Left lung (tissue), 14 donors: Measurements from ENCODE around the gene CHKB. TPM values are rescaled to one million over a fixed set of nuclear protein-coding genes. Genes with fewer than 3 reads are reported as not detected.

Experiments
- ATAC-seq: fragments of 200-7000 bp; cut with Tn5 transposase; one replicate; pipeline ENCODE4 v1.9.1; 2020; ENCODE audit warnings: moderate library complexity
- DNase-seq, 4 donors: peaks; one replicate each; pipeline ENCODE4 v3.0.0-alpha.2; 2013 to 2020
- H3K27ac ChIP-seq, 2 donors: fragments of 200-600 bp; sonication (generic) in 1 of 2; one replicate each; pipeline versions ENCODE4 v1.5.0 to v1.8.0; 2020 to 2021
- H3K27me3 ChIP-seq, 2 donors: fragments of 200-600 bp; sonication (generic) in 1 of 2; one replicate each; pipeline versions ENCODE4 v1.5.0 to v1.8.0; 2020 to 2021
- H3K36me3 ChIP-seq, 2 donors: fragments of 200-600 bp; sonication (generic) in 1 of 2; one replicate each; pipeline versions ENCODE4 v1.5.0 to v1.8.0; 2020 to 2021
- H3K4me1 ChIP-seq, 2 donors: fragments of 200-600 bp; one replicate each; pipeline ENCODE4 v1.8.0; 2021
- H3K4me3 ChIP-seq, 2 donors: fragments of 200-600 bp; sonication (generic) in 1 of 2; one replicate each; pipeline versions ENCODE4 v1.5.0 to v1.8.0; 2020 to 2021; ENCODE audit warnings: mild to moderate bottlenecking in 1 of 2
- H3K9me3 ChIP-seq, 2 donors: fragments of 200-600 bp; sonication (generic) in 1 of 2; one replicate each; pipeline versions ENCODE4 v1.5.0 to v1.8.0; 2020 to 2021
- CTCF ChIP-seq, 2 donors: fragments of 200-600 bp; sonication (generic) in 1 of 2; IDR thresholded peaks; one replicate each; pipeline versions ENCODE4 v1.5.0 to v1.8.0; 2021; ENCODE audit warnings: antibody characterized with exemption in 2 of 2
- intact Hi-C, 2 donors: fragments of 100-400 bp; cut with DNase I; formaldehyde crosslinking; loops; one replicate each; pipeline versions ENCODE4 v1.11.2 to v1.14.2; 2022
- long read RNA-seq, 12 donors: library from polyadenylated mRNA in 2 of 12; unstranded in 2 of 12; transcript quantifications; one replicate each; pipeline ENCODE4 v2.0.0 and lab custom pipeline, GENCODE V29; 2019 to 2026
- polyA plus RNA-seq, 6 donors: library from polyadenylated mRNA; unstranded; fragments of 120-200 nt; gene quantifications; one replicate each; pipeline ENCODE4 v1.2.1, GENCODE V29; 2013; ENCODE audit not compliant: insufficient read length in 6 of 6
- total RNA-seq, 2 donors: library from RNA; stranded (reverse); fragmentation: NEBNext Ultra II Directional; extraction: Animal tissue kit (Norgen Biotek cat#: 25700); gene quantifications; one replicate each; pipeline ENCODE4 v1.2.1, GENCODE V29; 2021
- donor health status: DM: no; HTN: yes; CAD: no.
- donor health status: DM: no; HTN: no; CAD: no.

The CHKB gene
- 10 to 100 TPM; 67.4 to 75.9 TPM for total RNA-seq
- 10 to 100 TPM; 72.0 to 94.0 (median 88.0) TPM for polyA plus RNA-seq
- long read RNA-seq, donor 1, transcript CHKB-201 (11 exons, 1,638 nt) = major isoform, 11 of 13 reads
- long read RNA-seq, donor 1, partial matches to known transcripts = 0 of 13 reads
- long read RNA-seq, donor 1, other reads (novel, unspliced or antisense) = 0 of 13 reads
- long read RNA-seq, donor 2, partial matches to known transcripts = 0 of 6 reads
- long read RNA-seq, donor 2, other reads (novel, unspliced or antisense) = 0 of 6 reads
- long read RNA-seq, donor 3, transcript CHKB-201 (11 exons, 1,638 nt) = major isoform, 7 of 11 reads
- long read RNA-seq, donor 3, partial matches to known transcripts = 0 of 11 reads
- long read RNA-seq, donor 3, other reads (novel, unspliced or antisense) = 0 of 11 reads
- long read RNA-seq, donor 4, transcript CHKB-201 (11 exons, 1,638 nt) = major isoform, 20 of 28 reads
- long read RNA-seq, donor 4, partial matches to known transcripts = 3 of 28 reads
- long read RNA-seq, donor 4, other reads (novel, unspliced or antisense) = 4 of 28 reads
- long read RNA-seq, donor 5, transcript CHKB-201 (11 exons, 1,638 nt) = major isoform, 8 of 11 reads
- long read RNA-seq, donor 5, partial matches to known transcripts = 0 of 11 reads
- long read RNA-seq, donor 5, other reads (novel, unspliced or antisense) = 0 of 11 reads
- long read RNA-seq, donor 6, transcript CHKB-201 (11 exons, 1,638 nt) = major isoform, 9 of 12 reads
- long read RNA-seq, donor 6, partial matches to known transcripts = 0 of 12 reads
- long read RNA-seq, donor 6, other reads (novel, unspliced or antisense) = 0 of 12 reads
- long read RNA-seq, donor 7, partial matches to known transcripts = 0 of 6 reads
- long read RNA-seq, donor 7, other reads (novel, unspliced or antisense) = 0 of 6 reads
- long read RNA-seq, donor 8, transcript CHKB-201 (11 exons, 1,638 nt) = major isoform, 6 of 12 reads
- long read RNA-seq, donor 8, partial matches to known transcripts = 0 of 12 reads
- long read RNA-seq, donor 8, other reads (novel, unspliced or antisense) = 0 of 12 reads
- long read RNA-seq, donor 9 = 0 reads
- long read RNA-seq, donor 10, transcript CHKB-201 (11 exons, 1,638 nt) = major isoform, 30 of 36 reads
- long read RNA-seq, donor 10, partial matches to known transcripts = 2 of 36 reads
- long read RNA-seq, donor 10, other reads (novel, unspliced or antisense) = 2 of 36 reads
- long read RNA-seq, donor 11, transcript CHKB-201 (11 exons, 1,638 nt) = major isoform, 6 of 227 reads
- long read RNA-seq, donor 11, partial matches to known transcripts = 201 of 227 reads
- long read RNA-seq, donor 11, other reads (novel, unspliced or antisense) = 16 of 227 reads
- long read RNA-seq, donor 12, partial matches to known transcripts = 0 of 8 reads
- long read RNA-seq, donor 12, other reads (novel, unspliced or antisense) = 0 of 8 reads

- ATAC-seq = peak; percentile 98
- intact Hi-C loops = no loop called here
Measured at GRCh38 chr22:50582493-50583293, at the start of gene CHKB. Gene CHKB, minus strand, starts transcription at chr22:50582849. Its CDS starts 68 bp downstream, at chr22:50582781.

GRCh38 chr22:50630376-50630775 lies 47.7 kb upstream of the CHKB start:
- Histone ChIP-seq H3K4me3 (no peak overlapping the region), H3K27ac (no peak overlapping the region), H3K4me1 (peaks cover 0 to 26% of the 10 kb centered on the region in 2 donors), H3K9me3 (no peaks in the 10 kb centered on the region), H3K36me3 (peaks cover 0 to 7% of the 10 kb centered on the region in 2 donors), H3K27me3 (no peaks in the 10 kb centered on the region)
- no peak for TF ChIP-seq CTCF (IDR thresholded peaks at IDR 0.05)
- intact Hi-C loops = no loop called here
- DNase-seq = no peak
- no peak for ATAC-seq

More at GRCh38 chr22:50582493-50583293, at the start of gene CHKB:
- Histone ChIP-seq H3K4me3 (peak within 1 kb of the TSS; percentile 77 to 91), H3K27me3 (peaks cover 0 to 5% of the 10 kb centered on the region in 2 donors), H3K9me3 (no peaks in the 10 kb centered on the region), H3K36me3 (peaks cover 0 to 25% of the 10 kb centered on the region in 2 donors), H3K27ac (peak within 1 kb of the TSS; percentile 99 to 100), H3K4me1 (peaks cover 10 to 38% of the 10 kb centered on the region in 2 donors)
- peak in 1 of 2 donors; percentile 29 for TF ChIP-seq CTCF (IDR thresholded peaks at IDR 0.05)
- DNase-seq = peak; percentile 98 to 99 (median 99)

GRCh38 chr22:50628543-50629134 lies 46.0 kb upstream of the CHKB start:
- intact Hi-C loops = no loop called here
- Histone ChIP-seq H3K27me3 (no peaks in the 10 kb centered on the region), H3K4me1 (peaks cover 0 to 26% of the 10 kb centered on the region in 2 donors), H3K36me3 (peaks cover 0 to 18% of the 10 kb centered on the region in 2 donors), H3K27ac (peak overlapping the region; percentile 56 to 85), H3K4me3 (peak overlapping the region; percentile 68 to 81), H3K9me3 (no peaks in the 10 kb centered on the region)
- ATAC-seq = peak; percentile 1
- DNase-seq = no peak
- no peak for TF ChIP-seq CTCF (IDR thresholded peaks at IDR 0.05)
